BE2C (cell line): ENCODE measurements around the gene SDF4.

Experiments used
- DNase-seq: peaks from one replicate; pipeline ENCODE4 v3.0.0-alpha.2; 2020
- H3K27me3 ChIP-seq: fragments of 250-450 bp; sonication (Bioruptor Pico); 2 replicates; pipeline ENCODE4 v1.5.1; 2020; ENCODE audit warnings: mild to moderate bottlenecking
- H3K36me3 ChIP-seq: fragments of 250-450 bp; sonication (Bioruptor Pico); 2 replicates; pipeline ENCODE4 v1.5.1; 2020; ENCODE audit warnings: mild to moderate bottlenecking
- H3K4me1 ChIP-seq: fragments of 250-450 bp; sonication (Bioruptor Pico); 2 replicates; pipeline ENCODE4 v1.5.1; 2020
- H3K4me3 ChIP-seq: 2 replicates; pipeline ENCODE4 v1.5.1; 2011; ENCODE audit warnings: low read depth, low read length
- H3K9me3 ChIP-seq: fragments of 250-450 bp; sonication (Bioruptor Pico); 2 replicates; pipeline ENCODE4 v1.5.1; 2020
- CTCF ChIP-seq: IDR thresholded peaks from 2 replicates; pipeline ENCODE4 v1.5.1; 2012; ENCODE audit warnings: mild to moderate bottlenecking, low read depth, low read length

Gene SDF4

GRCh38 chr1:1270813-1271212, 39.0 kb upstream of the SDF4 start:
- Histone ChIP-seq H3K4me3 (no peak overlapping the region), H3K4me1 (no peaks in the 10 kb centered on the region), H3K9me3 (no peaks in the 10 kb centered on the region), H3K27me3 (no peaks in the 10 kb centered on the region), H3K36me3 (peaks cover 40% of the 10 kb centered on the region)
- TF ChIP-seq CTCF = no peak
- DNase-seq = no peak

GRCh38 chr1:1268284-1268682, 36.5 kb upstream of the SDF4 start:
- Histone ChIP-seq H3K4me3 (no peak overlapping the region), H3K4me1 (no peaks in the 10 kb centered on the region), H3K36me3 (peaks cover 65% of the 10 kb centered on the region), H3K27me3 (no peaks in the 10 kb centered on the region), H3K9me3 (no peaks in the 10 kb centered on the region)
- DNase-seq = no peak
- TF ChIP-seq CTCF = no peak

GRCh38 chr1:1267488-1268283, 35.9 kb upstream of the SDF4 start:
- H3K9me3 ChIP-seq = no peaks in the 10 kb centered on the region
- H3K27me3 ChIP-seq = no peaks in the 10 kb centered on the region
- no peak for TF ChIP-seq CTCF
- H3K4me1 ChIP-seq = no peaks in the 10 kb centered on the region
- H3K36me3 ChIP-seq = peaks cover 71% of the 10 kb centered on the region
- DNase-seq = no peak
- no peak overlapping the region for H3K4me3 ChIP-seq

- no peak overlapping the region for H3K4me3 ChIP-seq
- H3K9me3 ChIP-seq = no peaks in the 10 kb centered on the region
- peaks cover 87% of the 10 kb centered on the region for H3K36me3 ChIP-seq
- no peaks in the 10 kb centered on the region for H3K4me1 ChIP-seq
- H3K27me3 ChIP-seq = no peaks in the 10 kb centered on the region
- no peak for DNase-seq
- TF ChIP-seq CTCF = peak; percentile 26
These were observed 33.1 kb upstream of the SDF4 start for GRCh38 chr1:1264868-1265272.

- Histone ChIP-seq H3K27me3 (no peaks in the 10 kb centered on the region), H3K4me1 (no peaks in the 10 kb centered on the region), H3K9me3 (no peaks in the 10 kb centered on the region), H3K36me3 (peaks cover 85% of the 10 kb centered on the region), H3K4me3 (no peak overlapping the region)
- no peak for DNase-seq
- TF ChIP-seq CTCF = no peak
These were observed 32.2 kb upstream of the SDF4 start for GRCh38 chr1:1264026-1264425.

GRCh38 chr1:1262758-1263157, 31.0 kb upstream of the SDF4 start:
- TF ChIP-seq CTCF = no peak
- H3K36me3 ChIP-seq = peaks cover 77% of the 10 kb centered on the region

More at GRCh38 chr1:1262758-1263157, 31.0 kb upstream of the SDF4 start:
- Histone ChIP-seq H3K9me3 (no peaks in the 10 kb centered on the region), H3K4me1 (no peaks in the 10 kb centered on the region), H3K4me3 (no peak overlapping the region), H3K27me3 (no peaks in the 10 kb centered on the region)
- DNase-seq = no peak
